Measurements from ENCODE around the gene ARHGAP26.

The ARHGAP26 gene

DNA sequence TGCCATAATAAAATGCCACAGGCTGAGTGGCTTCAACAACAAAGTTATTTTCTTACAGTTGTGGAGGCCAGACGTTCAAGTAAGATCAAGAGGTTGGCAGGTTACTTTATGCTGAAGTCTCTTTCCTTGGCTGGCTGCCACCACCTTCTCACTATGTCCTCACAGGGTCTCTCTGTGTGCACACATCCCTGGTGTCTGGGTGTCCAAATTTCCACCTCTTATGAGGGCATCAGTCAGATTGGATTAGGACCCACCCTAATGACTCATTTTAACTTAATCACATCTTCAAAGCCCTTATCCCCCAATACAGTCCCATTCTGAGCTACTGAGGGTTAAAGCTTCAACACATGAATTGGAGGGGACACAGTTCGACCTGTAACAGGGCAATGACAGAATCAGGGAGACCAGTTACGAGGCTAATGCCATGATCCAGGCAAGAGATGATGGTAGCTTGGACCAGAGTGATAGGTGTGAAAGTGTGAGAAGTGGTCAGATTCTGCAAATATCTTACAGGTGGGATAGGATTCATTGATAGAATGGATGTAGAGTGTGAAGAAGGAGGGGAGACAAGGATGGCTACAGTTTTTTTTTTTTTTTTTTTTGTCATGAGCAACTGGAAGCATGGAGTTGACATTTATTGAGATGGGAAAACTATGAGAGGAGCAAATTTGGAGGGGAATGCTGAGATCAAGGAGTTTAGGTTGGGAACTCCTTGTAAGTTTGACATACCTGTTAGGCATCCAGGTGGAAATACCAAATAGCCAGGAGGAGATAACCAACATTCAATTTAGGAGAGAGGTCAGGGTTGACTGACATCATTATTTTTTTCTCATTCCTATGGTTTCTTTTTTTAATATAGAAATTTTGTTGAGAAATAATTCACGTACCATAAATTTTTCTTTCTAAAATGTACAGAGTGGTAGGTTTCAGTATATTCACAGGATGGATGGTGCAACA, 44.7 kb upstream of the ARHGAP26 start:
- TF ChIP-seq, protein P1, sequence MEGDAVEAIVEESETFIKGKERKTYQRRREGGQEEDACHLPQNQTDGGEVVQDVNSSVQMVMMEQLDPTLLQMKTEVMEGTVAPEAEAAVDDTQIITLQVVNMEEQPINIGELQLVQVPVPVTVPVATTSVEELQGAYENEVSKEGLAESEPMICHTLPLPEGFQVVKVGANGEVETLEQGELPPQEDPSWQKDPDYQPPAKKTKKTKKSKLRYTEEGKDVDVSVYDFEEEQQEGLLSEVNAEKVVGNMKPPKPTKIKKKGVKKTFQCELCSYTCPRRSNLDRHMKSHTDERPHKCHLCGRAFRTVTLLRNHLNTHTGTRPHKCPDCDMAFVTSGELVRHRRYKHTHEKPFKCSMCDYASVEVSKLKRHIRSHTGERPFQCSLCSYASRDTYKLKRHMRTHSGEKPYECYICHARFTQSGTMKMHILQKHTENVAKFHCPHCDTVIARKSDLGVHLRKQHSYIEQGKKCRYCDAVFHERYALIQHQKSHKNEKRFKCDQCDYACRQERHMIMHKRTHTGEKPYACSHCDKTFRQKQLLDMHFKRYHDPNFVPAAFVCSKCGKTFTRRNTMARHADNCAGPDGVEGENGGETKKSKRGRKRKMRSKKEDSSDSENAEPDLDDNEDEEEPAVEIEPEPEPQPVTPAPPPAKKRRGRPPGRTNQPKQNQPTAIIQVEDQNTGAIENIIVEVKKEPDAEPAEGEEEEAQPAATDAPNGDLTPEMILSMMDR (IDR thresholded peaks at IDR 0.05; ENCODE audit: extremely low read depth, insufficient read depth, missing control alignments), result no peak
- in situ Hi-C loops (cut with MboI; ENCODE audit: low pct_unique_long_range_greater_than_20kb, low sequenced_read_pairs, unreplicated experiment), result loop anchor here (25.0 kb wide), 1 partner anchor 137 kb away; no protein-coding TSS in a partner anchor
- no peak for DNase-seq (ENCODE audit: low spot score)

DNA sequence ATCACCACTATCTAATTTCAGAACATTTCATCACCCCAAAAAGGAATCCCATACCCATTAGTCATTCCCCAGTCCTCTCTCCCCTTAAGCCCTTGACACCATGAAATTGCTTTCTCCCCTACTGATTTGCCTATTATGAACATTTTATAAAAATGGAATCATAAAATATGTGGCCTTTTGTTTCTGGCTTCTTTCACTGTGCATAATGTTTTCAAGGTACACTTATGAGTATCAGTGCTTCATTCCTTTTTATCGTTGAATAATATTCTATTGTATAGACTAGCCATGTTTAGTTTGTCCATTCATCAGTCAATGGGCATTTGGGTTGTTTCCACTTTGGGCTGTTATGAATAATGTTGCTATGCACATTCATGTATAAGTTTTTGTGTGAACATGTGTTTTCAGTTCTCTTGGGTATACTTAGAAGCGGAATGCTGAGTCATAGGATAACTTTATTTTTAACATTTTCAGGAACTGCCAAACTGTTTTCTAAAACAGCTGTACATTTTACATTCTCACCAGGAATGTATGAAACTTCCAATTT, 43.9 kb upstream of the ARHGAP26 start:
- no peak for DNase-seq (ENCODE audit: low spot score)
- TF ChIP-seq, protein P1 (IDR thresholded peaks at IDR 0.05; ENCODE audit: extremely low read depth, insufficient read depth, missing control alignments), result no peak
- in situ Hi-C loops (cut with MboI; ENCODE audit: low pct_unique_long_range_greater_than_20kb, low sequenced_read_pairs, unreplicated experiment), result loop anchor here (25.0 kb wide), 1 partner anchor 136 kb away; no protein-coding TSS in a partner anchor

DNA sequence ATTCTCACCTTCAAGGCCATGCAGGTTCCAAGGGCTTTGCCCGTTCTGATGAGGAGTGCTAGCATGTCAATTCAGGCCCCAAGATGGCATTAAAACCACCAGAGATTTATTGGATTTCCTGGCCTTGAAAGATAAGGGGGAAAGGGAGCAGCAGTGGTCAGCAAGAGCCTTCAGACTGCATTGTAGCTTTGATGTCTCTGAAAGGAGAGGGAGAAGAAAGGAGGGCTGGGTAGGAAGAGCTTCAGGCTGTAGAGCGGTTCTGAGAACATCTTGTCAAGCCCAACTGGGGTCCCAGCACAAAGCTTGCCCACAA, 42.5 kb upstream of the ARHGAP26 start:
- no peak for DNase-seq (ENCODE audit: low spot score)

GRCh38 chr5:142735323-142736246, 34.6 kb upstream of the ARHGAP26 start:
- in situ Hi-C loops (cut with MboI; ENCODE audit: low pct_unique_long_range_greater_than_20kb, low sequenced_read_pairs, unreplicated experiment), result loop anchor here (25.0 kb wide), 1 partner anchor 127 kb away; no protein-coding TSS in a partner anchor
- no peak for DNase-seq (ENCODE audit: low spot score)
- TF ChIP-seq, protein P1 (IDR thresholded peaks at IDR 0.05; ENCODE audit: extremely low read depth, insufficient read depth, missing control alignments), result no peak

More for the DNA sequence above, 42.5 kb upstream of the ARHGAP26 start:
- TF ChIP-seq, protein P1 (IDR thresholded peaks at IDR 0.05; ENCODE audit: extremely low read depth, insufficient read depth, missing control alignments), result no peak
- in situ Hi-C loops (cut with MboI; ENCODE audit: low pct_unique_long_range_greater_than_20kb, low sequenced_read_pairs, unreplicated experiment), result loop anchor here (25.0 kb wide), 1 partner anchor 135 kb away; no protein-coding TSS in a partner anchor

GRCh38 chr5:142736247-142736632, 33.9 kb upstream of the ARHGAP26 start:
- in situ Hi-C loops (cut with MboI; ENCODE audit: low pct_unique_long_range_greater_than_20kb, low sequenced_read_pairs, unreplicated experiment), result loop anchor here (25.0 kb wide), 1 partner anchor 126 kb away; no protein-coding TSS in a partner anchor
- TF ChIP-seq, protein P1 (IDR thresholded peaks at IDR 0.05; ENCODE audit: extremely low read depth, insufficient read depth, missing control alignments), result no peak
- DNase-seq (ENCODE audit: low spot score), result no peak

- no peak for DNase-seq (ENCODE audit: low spot score)
- TF ChIP-seq, protein P1 (IDR thresholded peaks at IDR 0.05; ENCODE audit: extremely low read depth, insufficient read depth, missing control alignments), result no peak
- in situ Hi-C loops (cut with MboI; ENCODE audit: low pct_unique_long_range_greater_than_20kb, low sequenced_read_pairs, unreplicated experiment), result loop anchor here (25.0 kb wide), 1 partner anchor 125 kb away; no protein-coding TSS in a partner anchor
Observed at GRCh38 chr5:142737179-142737578, 33.0 kb upstream of the ARHGAP26 start.
